GM12874 (cell line): ENCODE results near the gene TEDC2.

Source experiments
- TF ChIP-seq, protein P1 (sequence below): IDR thresholded peaks from 2 replicates; pipeline ENCODE4 v1.5.1; 2011; ENCODE audit warnings: low read depth, mild to moderate bottlenecking, control low read depth, low read length, moderate library complexity; ENCODE audit not compliant: insufficient read depth

The TEDC2 gene

DNA sequence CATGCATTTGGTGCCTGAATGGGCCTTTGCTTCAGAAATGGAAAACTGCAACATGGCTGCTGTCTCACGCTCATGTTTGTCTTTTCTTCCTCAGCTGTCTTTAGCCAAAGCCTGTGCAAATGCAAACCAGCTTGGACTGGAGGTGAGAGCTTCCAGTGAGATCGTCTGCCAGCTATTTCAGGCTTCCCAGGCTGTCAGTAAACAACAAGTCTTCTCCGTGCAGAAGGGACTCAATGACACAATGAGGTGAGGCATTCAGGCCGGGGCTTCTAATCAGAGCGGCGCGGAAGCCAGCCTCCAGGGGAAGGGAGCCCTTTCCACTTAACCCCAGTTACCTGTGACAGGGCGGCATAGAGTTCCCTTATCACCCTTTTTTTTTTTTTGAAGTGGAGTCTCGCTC is 16.4 kb upstream of the TEDC2 start:
- TF ChIP-seq, protein P1, sequence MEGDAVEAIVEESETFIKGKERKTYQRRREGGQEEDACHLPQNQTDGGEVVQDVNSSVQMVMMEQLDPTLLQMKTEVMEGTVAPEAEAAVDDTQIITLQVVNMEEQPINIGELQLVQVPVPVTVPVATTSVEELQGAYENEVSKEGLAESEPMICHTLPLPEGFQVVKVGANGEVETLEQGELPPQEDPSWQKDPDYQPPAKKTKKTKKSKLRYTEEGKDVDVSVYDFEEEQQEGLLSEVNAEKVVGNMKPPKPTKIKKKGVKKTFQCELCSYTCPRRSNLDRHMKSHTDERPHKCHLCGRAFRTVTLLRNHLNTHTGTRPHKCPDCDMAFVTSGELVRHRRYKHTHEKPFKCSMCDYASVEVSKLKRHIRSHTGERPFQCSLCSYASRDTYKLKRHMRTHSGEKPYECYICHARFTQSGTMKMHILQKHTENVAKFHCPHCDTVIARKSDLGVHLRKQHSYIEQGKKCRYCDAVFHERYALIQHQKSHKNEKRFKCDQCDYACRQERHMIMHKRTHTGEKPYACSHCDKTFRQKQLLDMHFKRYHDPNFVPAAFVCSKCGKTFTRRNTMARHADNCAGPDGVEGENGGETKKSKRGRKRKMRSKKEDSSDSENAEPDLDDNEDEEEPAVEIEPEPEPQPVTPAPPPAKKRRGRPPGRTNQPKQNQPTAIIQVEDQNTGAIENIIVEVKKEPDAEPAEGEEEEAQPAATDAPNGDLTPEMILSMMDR = no peak

DNA sequence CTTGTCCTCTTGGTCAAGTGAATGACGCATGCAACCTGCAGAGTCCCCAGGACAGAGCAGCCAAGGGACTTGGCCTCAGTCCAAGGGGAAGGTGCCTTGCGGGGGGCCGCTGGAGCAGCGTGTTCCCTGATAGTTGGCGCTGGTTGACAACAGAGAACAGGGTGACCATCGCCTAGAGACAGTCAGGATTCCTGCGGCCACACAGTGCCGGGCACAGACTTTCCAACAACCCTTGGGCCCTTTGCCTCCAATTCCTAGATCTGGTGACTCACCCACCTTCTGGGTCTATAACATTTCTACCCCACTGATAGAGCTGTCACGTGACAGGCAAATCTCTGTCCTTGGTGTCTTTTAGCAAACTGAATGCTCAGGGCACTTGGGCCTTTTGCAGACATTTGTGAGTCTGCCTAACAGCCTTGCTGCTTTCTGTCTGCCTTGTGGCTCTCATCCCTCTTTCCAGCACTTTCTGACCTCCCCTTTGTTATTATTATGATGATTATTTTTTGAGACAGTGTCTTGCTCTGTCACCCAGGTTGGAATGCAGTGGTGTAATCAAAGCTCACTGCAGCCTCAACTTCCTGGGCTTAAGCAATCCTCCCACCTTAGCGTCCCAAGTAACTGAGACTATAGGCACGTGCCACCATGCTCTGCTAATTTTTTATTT is 11.9 kb upstream of the TEDC2 start:
- TF ChIP-seq, protein P1 = no peak

DNA sequence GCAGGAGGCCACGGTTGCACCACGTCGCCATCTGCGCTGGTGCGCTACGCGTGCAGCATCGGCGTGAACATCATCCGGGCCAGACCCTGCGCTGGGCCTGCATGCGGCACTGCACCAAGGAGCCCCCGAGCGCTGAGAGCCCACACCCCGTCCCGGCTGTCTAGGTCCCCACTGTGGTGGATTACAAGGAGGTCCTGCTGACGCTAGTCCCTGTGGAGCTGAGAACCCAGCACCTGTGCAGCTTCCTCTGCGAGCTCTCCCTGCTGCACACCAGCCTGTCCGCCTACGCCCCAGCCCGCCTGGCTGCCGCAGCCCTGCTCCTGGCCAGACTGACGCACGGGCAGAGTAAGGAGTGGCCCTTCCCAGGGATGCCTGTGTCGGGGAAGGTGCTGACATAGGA is 10.8 kb upstream of the TEDC2 start:
- TF ChIP-seq, protein P1 = no peak

DNA sequence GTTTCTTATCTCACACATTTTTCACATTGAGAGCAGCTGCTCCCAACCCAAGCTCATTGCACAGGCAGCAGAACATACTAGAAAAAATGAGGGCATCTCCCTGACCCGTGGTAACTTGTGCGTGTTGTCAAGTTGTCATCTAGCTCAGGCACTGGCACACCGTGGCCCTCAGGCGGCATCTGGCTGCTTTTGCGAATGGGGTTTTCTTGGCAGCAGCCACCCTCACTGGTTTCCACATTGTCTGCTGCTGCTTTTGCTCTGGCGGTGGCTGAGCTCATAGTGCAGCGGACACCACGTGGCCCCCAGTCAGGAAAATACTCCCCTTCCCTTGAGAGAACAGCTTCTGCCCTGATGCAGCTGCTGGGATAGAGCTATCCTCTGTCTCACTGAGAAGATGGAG is 9.4 kb upstream of the TEDC2 start:
- TF ChIP-seq, protein P1 = no peak

DNA sequence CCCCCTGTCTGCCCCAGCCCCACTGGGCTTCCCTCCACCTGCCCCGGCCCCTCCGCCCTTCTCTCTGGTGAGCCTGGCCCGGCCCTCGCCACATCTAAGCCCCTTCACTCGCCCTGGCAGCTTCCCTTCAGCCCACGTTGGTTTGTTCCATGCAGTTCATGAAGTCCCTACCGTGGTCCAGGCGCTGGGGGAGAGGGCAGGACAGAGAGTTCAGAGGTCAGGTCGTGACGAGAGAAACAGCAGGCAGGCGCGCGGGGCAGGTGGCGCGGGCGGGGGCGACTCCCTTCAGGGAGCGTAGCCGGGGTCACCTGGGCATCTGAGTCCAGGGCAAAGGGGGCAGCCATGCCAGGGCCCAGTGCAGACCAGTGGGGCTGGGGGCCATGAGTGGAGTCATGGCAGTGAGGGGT is 8.9 kb upstream of the TEDC2 start:
- TF ChIP-seq, protein P1 = no peak

DNA sequence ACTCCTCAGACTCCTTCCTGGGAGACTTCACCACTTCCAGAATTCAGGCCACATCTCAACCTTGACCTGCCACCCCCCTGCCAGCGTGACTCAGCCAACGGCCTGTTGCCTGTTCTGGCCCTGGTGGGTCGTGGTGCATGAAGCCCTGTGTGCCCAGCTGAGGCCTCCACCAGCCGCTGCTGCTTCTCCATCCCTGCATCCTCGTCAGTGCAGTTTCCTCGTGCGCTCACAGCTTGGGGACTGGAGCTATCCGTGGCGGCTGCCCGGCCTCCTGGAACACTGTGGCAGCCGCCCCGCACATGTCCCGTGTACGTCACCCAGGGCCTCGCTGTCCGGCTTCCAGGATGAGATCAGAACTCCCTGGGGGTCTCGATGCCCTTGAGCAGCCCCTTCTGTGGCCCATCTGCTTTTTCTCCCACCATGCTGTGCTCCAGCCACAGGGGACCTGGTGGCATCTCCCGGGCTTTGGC is 8.0 kb upstream of the TEDC2 start:
- TF ChIP-seq, protein P1 = no peak

DNA sequence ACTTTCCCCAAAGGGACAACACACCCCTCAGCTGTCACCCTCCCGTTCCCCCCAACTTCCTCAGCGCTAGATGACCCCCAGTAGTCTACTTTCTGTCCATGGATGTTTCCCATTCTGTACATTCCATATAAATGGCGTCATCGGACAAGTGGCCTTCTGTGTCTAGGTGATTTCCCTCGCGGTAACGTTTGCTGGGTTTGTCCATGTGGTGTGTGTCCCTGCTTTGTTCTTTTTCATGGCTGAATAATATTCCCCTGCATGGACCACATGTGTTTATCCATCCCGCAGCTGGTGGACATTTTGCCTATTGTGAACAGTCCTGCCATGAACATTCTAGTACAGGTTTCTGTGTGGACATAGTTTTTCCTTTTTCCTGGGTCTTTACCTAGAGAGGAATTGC is 7.3 kb upstream of the TEDC2 start:
- TF ChIP-seq, protein P1 = no peak
